OCI-LY7 (cell line): ENCODE results near the gene LMOD1.
"Not testable (repeated sequence)": the region's sequence is repeated elsewhere in the genome, so short reads cannot be mapped to it uniquely, and the experiment has no call there.

ENCODE experiments used
- EZH2phosphoT487 ChIP-seq: fragments of 200-600 bp; sonication (generic); IDR thresholded peaks from 2 replicates; pipeline ENCODE4 v1.6.1; 2018; ENCODE audit warnings: low read depth, borderline replicate concordance, mild to moderate bottlenecking, mixed run types, antibody characterized with exemption, low read length, moderate library complexity, mixed read lengths
- TF ChIP-seq, protein P1 (sequence below): fragments of 200-600 bp; sonication (generic); conservative IDR thresholded peaks from 2 replicates; pipeline ENCODE4 v1.5.1; 2014; ENCODE audit warnings: mild to moderate bottlenecking, antibody characterized with exemption, low read length, moderate library complexity, mixed read lengths

DNA sequence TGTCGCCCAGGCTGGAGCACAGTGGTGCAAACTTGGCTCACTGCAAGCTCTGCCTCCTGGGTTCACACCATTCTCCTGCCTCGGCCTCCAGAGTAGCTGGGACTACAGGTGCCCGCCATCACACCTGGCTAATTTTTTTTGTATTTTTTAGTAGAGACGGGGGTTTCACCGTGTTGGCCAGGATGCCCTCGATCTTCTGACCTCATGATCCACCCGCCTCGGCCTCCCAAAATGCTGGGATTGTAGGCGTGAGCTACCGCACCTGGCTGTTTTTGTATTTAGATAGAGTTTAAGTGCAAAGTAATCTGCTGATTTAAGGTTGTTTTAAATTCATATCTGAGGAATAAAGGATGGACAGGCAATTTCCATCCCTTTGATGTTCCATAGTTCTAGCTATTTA, 16.0 kb upstream of the LMOD1 start:
- TF ChIP-seq, protein P1, sequence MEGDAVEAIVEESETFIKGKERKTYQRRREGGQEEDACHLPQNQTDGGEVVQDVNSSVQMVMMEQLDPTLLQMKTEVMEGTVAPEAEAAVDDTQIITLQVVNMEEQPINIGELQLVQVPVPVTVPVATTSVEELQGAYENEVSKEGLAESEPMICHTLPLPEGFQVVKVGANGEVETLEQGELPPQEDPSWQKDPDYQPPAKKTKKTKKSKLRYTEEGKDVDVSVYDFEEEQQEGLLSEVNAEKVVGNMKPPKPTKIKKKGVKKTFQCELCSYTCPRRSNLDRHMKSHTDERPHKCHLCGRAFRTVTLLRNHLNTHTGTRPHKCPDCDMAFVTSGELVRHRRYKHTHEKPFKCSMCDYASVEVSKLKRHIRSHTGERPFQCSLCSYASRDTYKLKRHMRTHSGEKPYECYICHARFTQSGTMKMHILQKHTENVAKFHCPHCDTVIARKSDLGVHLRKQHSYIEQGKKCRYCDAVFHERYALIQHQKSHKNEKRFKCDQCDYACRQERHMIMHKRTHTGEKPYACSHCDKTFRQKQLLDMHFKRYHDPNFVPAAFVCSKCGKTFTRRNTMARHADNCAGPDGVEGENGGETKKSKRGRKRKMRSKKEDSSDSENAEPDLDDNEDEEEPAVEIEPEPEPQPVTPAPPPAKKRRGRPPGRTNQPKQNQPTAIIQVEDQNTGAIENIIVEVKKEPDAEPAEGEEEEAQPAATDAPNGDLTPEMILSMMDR = not testable (repeated sequence)
- TF ChIP-seq EZH2phosphoT487 = not testable (repeated sequence)
